GM19043 (cell line): ENCODE data around the gene B4GALNT4.
"Not testable (repeated sequence)": the region's sequence is repeated elsewhere in the genome, so short reads cannot be mapped to it uniquely, and the experiment has no call there.

Experiments used
- ATAC-seq: cut with Tn5 transposase; IDR thresholded peaks from one replicate; pipeline ENCODE4 v1.9.1; 2021; ENCODE audit warnings: low read depth; ENCODE audit not compliant: unreplicated experiment

B4GALNT4 gene

GRCh38 chr11:358129-358800, 11.0 kb upstream of the B4GALNT4 start:
- no peak for ATAC-seq

GRCh38 chr11:359181-359714, 10.1 kb upstream of the B4GALNT4 start:
- no peak for ATAC-seq

- ATAC-seq = no peak
These were observed 8.7 kb upstream of the B4GALNT4 start for GRCh38 chr11:360326-361280.

DNA sequence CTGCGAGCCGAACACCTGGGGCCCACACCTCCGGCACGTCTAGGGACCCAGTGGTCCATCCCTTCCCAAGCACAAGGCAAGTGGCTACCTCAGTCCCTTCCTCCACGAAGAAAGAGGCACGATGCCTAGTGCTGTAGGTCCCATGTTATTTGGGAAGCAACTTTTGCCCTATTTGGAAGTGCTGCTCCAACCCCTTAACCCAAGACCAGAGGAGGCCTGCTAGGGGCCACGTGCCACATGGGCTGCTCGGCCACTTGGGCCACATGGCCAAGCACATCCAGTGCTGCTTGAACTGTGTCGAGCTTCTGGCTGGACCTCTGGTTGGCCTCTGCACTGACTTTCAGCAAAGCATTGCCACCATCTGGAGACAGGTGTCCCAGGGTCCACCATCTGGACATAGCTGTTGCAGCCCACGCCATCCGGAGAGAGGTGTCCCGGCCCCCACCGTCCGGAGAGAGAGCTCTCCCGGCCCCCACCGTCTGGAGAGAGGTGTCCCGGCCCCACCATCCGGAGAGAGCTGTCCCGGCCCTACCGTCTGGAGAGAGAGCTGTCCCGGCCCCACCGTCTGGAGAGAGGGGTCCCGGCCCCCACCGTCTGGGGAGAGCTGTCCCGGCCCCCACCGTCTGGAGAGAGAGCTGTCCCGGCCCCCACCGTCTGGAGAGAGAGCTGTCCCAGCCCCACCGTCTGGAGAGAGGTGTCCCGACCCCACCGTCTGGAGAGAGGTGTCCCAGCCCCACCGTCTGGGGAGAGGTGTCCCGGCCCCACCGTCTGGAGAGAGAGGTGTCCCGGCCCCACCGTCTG, 6.5 kb upstream of the B4GALNT4 start:
- no peak for ATAC-seq

GRCh38 chr11:363443-363805, 5.9 kb upstream of the B4GALNT4 start:
- not testable (repeated sequence) for ATAC-seq

GRCh38 chr11:363948-364761, 5.1 kb upstream of the B4GALNT4 start:
- ATAC-seq = no peak

- no peak for ATAC-seq
These were observed 4.1 kb upstream of the B4GALNT4 start for GRCh38 chr11:364991-365725.

GRCh38 chr11:365831-366230, 3.5 kb upstream of the B4GALNT4 start:
- no peak for ATAC-seq

- no peak for ATAC-seq
These were observed 1.3 kb upstream of the B4GALNT4 start for GRCh38 chr11:367956-368413.

GRCh38 chr11:368414-369335, 624 bp upstream of the B4GALNT4 start:
- ATAC-seq = no peak

DNA sequence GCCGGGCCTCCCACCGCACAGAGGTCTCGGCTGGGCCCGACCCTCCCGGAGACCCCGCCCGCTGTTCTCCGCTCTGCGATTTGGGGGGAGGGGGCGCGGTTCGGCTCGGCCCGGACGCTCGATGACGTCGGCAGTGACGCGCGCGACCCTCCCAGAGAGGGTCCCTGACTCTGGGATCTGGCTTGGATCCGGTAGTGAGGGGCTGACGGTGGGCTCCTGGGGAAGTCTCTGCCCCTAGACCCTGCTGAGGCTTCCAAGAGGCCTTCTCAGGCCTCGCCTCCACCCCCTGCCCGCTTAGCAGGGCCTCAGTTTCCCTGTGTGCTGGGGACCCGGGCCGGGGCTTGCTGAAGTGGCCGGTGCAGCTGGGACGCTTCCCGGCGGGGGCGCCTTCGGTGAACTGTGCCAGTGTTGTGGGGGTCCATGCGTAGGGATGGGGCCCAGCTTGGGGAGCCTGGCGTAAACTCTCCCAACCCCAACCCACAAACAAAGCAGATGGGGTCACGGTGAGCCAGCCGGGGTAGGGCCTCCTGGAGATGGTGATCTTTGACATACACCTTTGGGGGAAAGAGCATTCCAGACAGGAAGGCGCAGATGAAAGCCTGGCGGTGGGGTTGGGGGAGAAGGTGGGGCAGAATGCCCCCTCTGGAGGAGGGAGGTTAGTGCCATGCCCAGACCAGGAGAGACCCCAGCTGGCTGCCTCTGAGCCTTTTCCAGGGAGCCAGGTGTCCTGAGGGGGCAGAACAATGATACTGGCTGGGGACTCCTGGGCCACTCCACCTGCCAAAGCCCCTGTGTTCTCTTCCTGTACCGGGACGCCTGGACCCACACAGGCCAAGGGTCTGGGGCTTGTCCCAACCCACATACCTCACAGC, 1.0 kb downstream of the B4GALNT4 start:
- ATAC-seq = no peak

GRCh38 chr11:371051-371450, 1.8 kb downstream of the B4GALNT4 start:
- ATAC-seq = no peak

DNA sequence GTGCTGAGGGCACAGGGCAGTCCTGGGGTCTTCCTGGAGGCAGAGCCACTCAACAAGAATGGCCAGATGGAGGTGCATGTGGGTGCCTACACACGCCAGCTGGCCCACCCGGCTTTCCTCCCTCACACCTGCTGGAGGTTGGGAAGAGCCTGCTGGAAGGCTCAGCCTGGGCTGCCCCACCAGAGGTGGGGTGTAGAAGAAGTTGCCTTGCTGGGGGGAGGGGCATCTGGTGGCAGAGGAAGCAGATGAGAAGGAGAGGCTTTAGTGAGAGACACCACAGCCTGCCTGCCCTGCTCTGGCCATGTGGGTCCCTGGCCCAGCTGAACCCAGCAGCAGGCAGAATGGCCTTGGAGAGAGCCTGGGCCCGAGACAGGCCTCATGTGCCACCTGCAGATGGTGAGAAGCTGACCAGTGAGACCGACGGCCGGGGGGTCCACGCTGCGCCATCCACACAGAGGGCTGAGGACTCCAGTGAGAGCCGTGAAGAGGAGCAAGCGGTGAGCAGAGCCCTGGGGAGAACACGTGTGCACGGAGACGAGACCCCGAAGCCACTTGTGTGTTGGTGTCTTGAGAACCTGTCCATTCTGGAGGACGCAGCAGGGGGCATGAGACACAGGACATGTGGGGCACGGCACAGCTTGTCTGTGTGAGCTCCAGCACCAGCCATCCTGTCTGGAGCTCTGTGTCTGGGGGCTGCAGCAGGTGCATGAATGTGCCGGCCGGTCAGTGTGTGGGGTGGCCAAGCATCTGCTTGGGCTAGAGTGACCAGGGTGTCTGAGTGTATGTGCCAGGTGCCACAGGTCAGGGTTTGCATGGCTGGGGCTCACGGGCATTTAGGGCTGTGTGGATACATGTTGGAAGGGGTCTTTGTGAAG, 2.7 kb downstream of the B4GALNT4 start:
- ATAC-seq = no peak

- ATAC-seq = no peak
These were observed 3.8 kb downstream of the B4GALNT4 start for GRCh38 chr11:372809-373715.
